Activated CD8-positive, alpha-beta T cell treated with anti-CD3 and anti-CD28 coated beads for 36 hours (primary cell): ENCODE data around the gene LRRN4. TPM values are rescaled to one million over a fixed set of nuclear protein-coding genes. Genes with fewer than 3 reads are reported as not detected.

Source experiments
- ATAC-seq: fragments of 200-7000 bp; cut with Tn5 transposase; one replicate; pipeline ENCODE4 v1.10.0; 2021; ENCODE audit warnings: mild to moderate bottlenecking, moderate library complexity
- CTCF ChIA-PET: fragments of 350-600 bp; sonication (Branson Sonifier 250); formaldehyde crosslinking; loops from one replicate; lab custom pipeline; 2021; ENCODE audit warnings: antibody characterized with exemption; lab: Charles Lee
- POLR2A ChIA-PET: fragments of 350-600 bp; sonication (Branson Sonifier 250); formaldehyde crosslinking; loops from one replicate; lab custom pipeline; 2021; ENCODE audit warnings: antibody characterized with exemption; lab: Charles Lee
- DNase-seq: peaks from one replicate; pipeline ENCODE4 v3.0.0-alpha.2; 2020
- H3K27ac Mint-ChIP-seq: one replicate; pipeline ENCODE4 v1.8.0; 2021; ENCODE audit warnings: mild to moderate bottlenecking, mixed read lengths
- H3K27me3 Mint-ChIP-seq: one replicate; pipeline ENCODE4 v1.8.0; 2021; ENCODE audit warnings: mixed read lengths
- H3K36me3 Mint-ChIP-seq: one replicate; pipeline ENCODE4 v1.8.0; 2021; ENCODE audit warnings: low read depth, mixed read lengths
- H3K4me1 Mint-ChIP-seq: one replicate; pipeline ENCODE4 v1.8.0; 2021; ENCODE audit warnings: low read depth, mixed read lengths
- H3K4me3 Mint-ChIP-seq: one replicate; pipeline ENCODE4 v1.8.0; 2021; ENCODE audit warnings: mild to moderate bottlenecking, moderate library complexity, mixed read lengths
- H3K9me3 Mint-ChIP-seq: one replicate; pipeline ENCODE4 v1.8.0; 2021; ENCODE audit warnings: mixed read lengths
- CTCF ChIP-seq: fragments of 200-600 bp; IDR thresholded peaks from one replicate; pipeline ENCODE4 v1.8.0; 2022; ENCODE audit warnings: antibody characterized with exemption, mild to moderate bottlenecking
- intact Hi-C: fragments of 100-400 bp; cut with micrococcal nuclease; formaldehyde crosslinking; loops from one replicate; pipeline ENCODE4 v1.10.0; 2022
- total RNA-seq, 2 experiments: library from RNA; stranded (reverse); gene quantifications; one replicate each; pipeline ENCODE4 v1.2.3, GENCODE V29; 2021

LRRN4 gene
- total RNA-seq, 2 experiments from 2014 or later: not detected

DNA sequence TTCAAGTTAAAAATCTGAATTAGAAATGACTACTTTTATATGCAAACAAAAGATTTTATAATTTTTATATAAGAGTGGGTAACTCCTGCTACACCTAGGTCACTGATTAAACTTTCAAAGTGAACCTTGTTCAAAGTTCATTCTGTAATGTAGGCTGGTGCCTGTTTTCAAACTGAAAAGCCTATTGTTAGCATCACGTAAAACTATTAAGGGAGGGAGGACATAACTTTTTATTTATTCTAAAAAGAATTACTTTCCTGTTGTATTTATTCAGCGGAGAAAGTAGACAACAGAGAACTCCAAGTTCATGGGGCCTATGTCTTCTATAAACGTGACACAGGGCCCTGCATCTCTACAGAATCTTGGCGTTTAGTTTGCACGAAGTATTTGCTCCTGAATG is 41.5 kb upstream of the LRRN4 start:
- no peaks in the 10 kb centered on the region for H3K4me1 Mint-ChIP-seq
- H3K36me3 Mint-ChIP-seq: no peaks in the 10 kb centered on the region
- POLR2A ChIA-PET: no interaction called here
- no peak overlapping the region for H3K4me3 Mint-ChIP-seq
- intact Hi-C loops: no loop called here
- no peak overlapping the region for H3K27ac Mint-ChIP-seq
- no peaks in the 10 kb centered on the region for H3K9me3 Mint-ChIP-seq
- DNase-seq (no peak), ATAC-seq (no peak)
- no peak for TF ChIP-seq CTCF
- CTCF ChIA-PET: no interaction called here
- peaks cover 5% of the 10 kb centered on the region for H3K27me3 Mint-ChIP-seq

DNA sequence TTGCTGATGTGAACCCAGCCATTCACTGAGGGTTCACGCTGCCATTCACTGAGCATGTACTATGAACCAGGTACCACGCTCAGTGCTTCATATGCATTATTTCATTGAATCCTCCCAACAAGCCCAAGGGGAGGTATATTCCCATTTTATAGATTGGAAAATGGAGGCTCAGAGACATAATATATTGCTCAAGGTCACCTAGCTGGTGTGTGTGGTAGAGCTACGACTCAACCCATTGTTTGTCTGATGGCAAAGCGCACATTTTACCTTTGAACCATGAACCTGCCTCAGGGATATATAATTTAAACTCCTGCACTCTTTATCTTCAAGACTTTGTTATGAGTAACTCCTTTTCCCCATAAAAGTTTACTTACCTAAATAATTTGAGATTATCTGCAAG is 40.7 kb upstream of the LRRN4 start:
- no peak overlapping the region for H3K27ac Mint-ChIP-seq
- H3K4me1 Mint-ChIP-seq: no peaks in the 10 kb centered on the region
- no peaks in the 10 kb centered on the region for H3K9me3 Mint-ChIP-seq
- ChIA-PET CTCF (no interaction called here), POLR2A (no interaction called here)
- no peak for ATAC-seq
- H3K4me3 Mint-ChIP-seq: no peak overlapping the region
- intact Hi-C loops: no loop called here
- no peak for DNase-seq
- H3K27me3 Mint-ChIP-seq: peaks cover 4% of the 10 kb centered on the region
- no peak for TF ChIP-seq CTCF
- no peaks in the 10 kb centered on the region for H3K36me3 Mint-ChIP-seq

- POLR2A ChIA-PET: no interaction called here
- H3K27me3 Mint-ChIP-seq: peaks cover 4% of the 10 kb centered on the region
- CTCF ChIA-PET: no interaction called here
- DNase-seq: no peak
- H3K27ac Mint-ChIP-seq: no peak overlapping the region
- TF ChIP-seq CTCF: no peak
- H3K4me3 Mint-ChIP-seq: no peak overlapping the region
- no peaks in the 10 kb centered on the region for H3K4me1 Mint-ChIP-seq
- no peaks in the 10 kb centered on the region for H3K36me3 Mint-ChIP-seq
- intact Hi-C loops: no loop called here
- H3K9me3 Mint-ChIP-seq: no peaks in the 10 kb centered on the region
- ATAC-seq: no peak
These were observed 40.2 kb upstream of the LRRN4 start for GRCh38 chr20:6094063-6094462.

DNA sequence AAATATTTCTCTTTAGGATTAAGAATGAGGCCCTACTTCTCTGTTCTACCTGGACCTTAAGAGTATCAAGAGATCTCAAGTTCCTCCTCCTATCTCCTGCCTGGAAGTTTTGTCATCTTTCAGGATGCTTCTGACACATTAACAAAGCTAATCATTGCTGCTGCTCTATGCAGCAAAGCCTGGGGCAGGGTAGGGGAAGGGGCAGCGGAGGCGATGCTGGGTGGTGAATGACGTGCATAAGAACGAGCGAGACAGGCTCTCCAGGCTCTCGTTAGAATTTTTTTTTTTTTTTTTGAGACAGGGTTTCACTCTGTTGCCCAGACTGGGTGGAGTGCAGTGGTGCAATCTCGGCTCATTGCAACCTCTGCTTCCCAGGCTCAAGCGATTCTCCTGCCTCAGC is 37.8 kb upstream of the LRRN4 start:
- no peak overlapping the region for H3K27ac Mint-ChIP-seq
- H3K9me3 Mint-ChIP-seq: no peaks in the 10 kb centered on the region
- H3K4me3 Mint-ChIP-seq: no peak overlapping the region
- ChIA-PET POLR2A (no interaction called here), CTCF (no interaction called here)
- no peak for TF ChIP-seq CTCF
- H3K36me3 Mint-ChIP-seq: no peaks in the 10 kb centered on the region
- peaks cover 7% of the 10 kb centered on the region for H3K27me3 Mint-ChIP-seq
- no peaks in the 10 kb centered on the region for H3K4me1 Mint-ChIP-seq
- no peak for DNase-seq
- intact Hi-C loops: no loop called here
- ATAC-seq: no peak

DNA sequence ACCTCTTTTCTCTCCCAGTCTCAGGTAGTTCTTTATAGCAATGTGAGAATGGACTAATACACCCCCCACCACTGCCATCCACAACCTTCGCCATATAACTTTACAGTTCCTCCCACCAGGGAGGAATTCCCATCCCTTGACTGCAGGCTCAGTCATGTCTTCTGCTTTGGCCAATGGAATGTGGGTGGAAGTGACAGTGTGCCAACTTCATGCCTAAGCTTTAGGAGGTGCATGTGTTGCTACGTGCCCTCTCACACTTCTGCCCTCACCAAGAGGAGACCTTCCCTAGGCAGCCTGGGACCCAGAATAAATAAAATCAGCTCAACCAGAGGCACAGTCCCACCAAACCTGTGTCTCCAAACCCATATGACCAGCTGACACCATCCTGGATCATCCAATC is 33.0 kb upstream of the LRRN4 start:
- intact Hi-C loops: no loop called here
- DNase-seq: no peak
- ATAC-seq: no peak
- H3K4me1 Mint-ChIP-seq: no peaks in the 10 kb centered on the region
- ChIA-PET CTCF (no interaction called here), POLR2A (no interaction called here)
- H3K27me3 Mint-ChIP-seq: peaks cover 10% of the 10 kb centered on the region
- no peak for TF ChIP-seq CTCF
- H3K4me3 Mint-ChIP-seq: no peak overlapping the region
- H3K27ac Mint-ChIP-seq: no peak overlapping the region
- H3K9me3 Mint-ChIP-seq: no peaks in the 10 kb centered on the region
- H3K36me3 Mint-ChIP-seq: no peaks in the 10 kb centered on the region
